GM19372 (cell line): Measurements from ENCODE around the gene C9orf153.

Experiments used
- ATAC-seq: cut with Tn5 transposase; IDR thresholded peaks from one replicate; pipeline ENCODE4 v1.9.1; 2021; ENCODE audit warnings: mild to moderate bottlenecking, low read depth, moderate library complexity; ENCODE audit not compliant: unreplicated experiment

Gene C9orf153

GRCh38 chr9:86274821-86275643, 15.6 kb upstream of the C9orf153 start:
- ATAC-seq: no peak

GRCh38 chr9:86272221-86272620, 12.8 kb upstream of the C9orf153 start:
- no peak for ATAC-seq

- ATAC-seq: no peak
Measured at GRCh38 chr9:86263876-86264275, 4.4 kb upstream of the C9orf153 start.

- no peak for ATAC-seq
Measured at GRCh38 chr9:86262492-86262891, 3.0 kb upstream of the C9orf153 start.

- ATAC-seq: no peak
Measured at GRCh38 chr9:86257391-86257790, 2.1 kb downstream of the C9orf153 start.

- ATAC-seq: no peak
Measured at GRCh38 chr9:86256653-86257052, 2.8 kb downstream of the C9orf153 start.

- no peak for ATAC-seq
Measured at GRCh38 chr9:86253577-86253976, 5.9 kb downstream of the C9orf153 start.

GRCh38 chr9:86252870-86253269, 6.6 kb downstream of the C9orf153 start:
- ATAC-seq: no peak

GRCh38 chr9:86250123-86250522, 9.3 kb downstream of the C9orf153 start:
- ATAC-seq: no peak

GRCh38 chr9:86248746-86249145, 10.7 kb downstream of the C9orf153 start:
- no peak for ATAC-seq

GRCh38 chr9:86246752-86247161, 12.7 kb downstream of the C9orf153 start:
- peak; percentile 74 for ATAC-seq

GRCh38 chr9:86242071-86242470, 17.4 kb downstream of the C9orf153 start:
- no peak for ATAC-seq

GRCh38 chr9:86241216-86241615, 18.2 kb downstream of the C9orf153 start:
- no peak for ATAC-seq

GRCh38 chr9:86238861-86239770, 20.3 kb downstream of the C9orf153 start:
- ATAC-seq: no peak

- ATAC-seq: no peak
Measured at GRCh38 chr9:86230858-86231257, 28.6 kb downstream of the C9orf153 start.

- no peak for ATAC-seq
Measured at GRCh38 chr9:86222667-86223066, 36.8 kb downstream of the C9orf153 start.

- ATAC-seq: no peak
Measured at GRCh38 chr9:86219606-86220005, 39.9 kb downstream of the C9orf153 start.

- ATAC-seq: no peak
Measured at GRCh38 chr9:86217076-86217755, 42.2 kb downstream of the C9orf153 start.

GRCh38 chr9:86207193-86207592, 52.3 kb downstream of the C9orf153 start:
- ATAC-seq: no peak

GRCh38 chr9:86202338-86202882, 57.0 kb downstream of the C9orf153 start:
- ATAC-seq: peak; percentile 83
